HepG2 (cell line): ENCODE results near the gene GALNT8. TPM values are rescaled to one million over a fixed set of nuclear protein-coding genes. Genes with fewer than 3 reads are reported as not detected.

Source experiments
- ATAC-seq: fragments of 200-7000 bp; cut with Tn5 transposase; 3 replicates; pipeline ENCODE4 v1.9.1; 2020; ENCODE audit warnings: mild to moderate bottlenecking, moderate library complexity
- BruUV-seq: library from RNA; stranded (reverse); fragments of 400-500 nt; replicated peaks from 2 replicates; lab custom pipeline; 2021; lab: Mats Ljungman, UMichigan
- CTCF ChIA-PET: fragments of 300-600 bp; formaldehyde crosslinking; extraction: SDS; loops from one replicate; lab custom pipeline; 2021; ENCODE audit warnings: low total read pairs, inconsistent platforms, low intra/inter-chr PET ratio; lab: Yijun Ruan, JAX
- POLR2A ChIA-PET: fragments of 350-600 bp; sonication (Branson Sonifier 250); formaldehyde crosslinking; loops from one replicate; lab custom pipeline; 2020; ENCODE audit warnings: antibody characterized with exemption, inconsistent platforms; lab: Yijun Ruan, JAX
- DNase-seq: peaks from one replicate; pipeline ENCODE4 v3.0.0-alpha.2; 2015; ENCODE audit warnings: low spot score
- FAIRE-seq: peaks from 3 replicates; lab custom pipeline; 2011; peaks lifted over from hg19 to GRCh38; lab: Jason Lieb, UNC
- H2AFZ ChIP-seq: one replicate; pipeline ENCODE4 v1.6.1; 2011; ENCODE audit warnings: low read length, inconsistent platforms
- H3K27ac ChIP-seq: fragments of 300-600 bp; 3 replicates; pipeline ENCODE4 v1.8.0; 2011; ENCODE audit warnings: mixed run types, mild to moderate bottlenecking, mixed read lengths, low read length, inconsistent platforms; ENCODE audit not compliant: insufficient read depth; ENCODE audit errors: extremely low read length
- H3K27me3 ChIP-seq, 2 experiments: fragments of 200-600 bp in 1 of 2; 2 replicates in 1 of 2; 3 replicates in 1 of 2; pipeline versions ENCODE4 v1.6.0 to v1.8.0; 2011; ENCODE audit warnings: low read length in 2 of 2, mild to moderate bottlenecking in 2 of 2, moderate library complexity in 2 of 2, inconsistent platforms in 1 of 2; ENCODE audit not compliant: insufficient read depth in 2 of 2, control insufficient read depth in 1 of 2
- H3K36me3 ChIP-seq, 2 experiments: fragments of 200-600 bp in 1 of 2; replicated peaks in 1 of 2; 2 replicates in 1 of 2; 3 replicates in 1 of 2; pipeline versions ENCODE4 v1.5.1 to v1.8.0; 2011; ENCODE audit warnings: low read length in 2 of 2, inconsistent platforms in 1 of 2; ENCODE audit not compliant: insufficient read depth in 2 of 2, control insufficient read depth in 1 of 2
- H3K4me1 ChIP-seq: 2 replicates; pipeline ENCODE4 v1.5.1; 2012; ENCODE audit warnings: low read length, inconsistent platforms; ENCODE audit not compliant: insufficient read depth
- H3K4me2 ChIP-seq: 2 replicates; pipeline ENCODE4 v1.6.0; 2011; ENCODE audit warnings: low read depth, low read length, inconsistent platforms
- H3K4me3 ChIP-seq, 3 experiments: fragments of 200-600 bp in 1 of 3; sonication (generic), shearing (Covaris generic) in 1 of 3; replicated peaks in 1 of 3; 2 replicates each; pipeline ENCODE4 v1.5.1; 2011 to 2016; ENCODE audit warnings: low read length in 3 of 3, inconsistent platforms in 2 of 3, low read depth in 2 of 3, mild to moderate bottlenecking in 2 of 3, control low read depth in 1 of 3, mixed read lengths in 1 of 3; ENCODE audit not compliant: insufficient read depth in 1 of 3
- H3K79me2 ChIP-seq: one replicate; pipeline ENCODE4 v1.6.1; 2011; ENCODE audit warnings: low read length, inconsistent platforms; ENCODE audit not compliant: insufficient read depth
- H3K9ac ChIP-seq: 2 replicates; pipeline ENCODE4 v1.6.0; 2011; ENCODE audit warnings: mild to moderate bottlenecking, low read depth, low read length, inconsistent platforms; ENCODE audit not compliant: insufficient read depth
- H3K9me3 ChIP-seq: 2 replicates; pipeline ENCODE4 v1.5.1; 2012; ENCODE audit warnings: mild to moderate bottlenecking, low read length
- H4K20me1 ChIP-seq: 2 replicates; pipeline ENCODE4 v1.6.0; 2011; ENCODE audit warnings: inconsistent platforms, mild to moderate bottlenecking, low read length, moderate library complexity; ENCODE audit not compliant: insufficient read depth
- CEBPB ChIP-seq: IDR thresholded peaks from 2 replicates; pipeline ENCODE4 v1.6.1; 2011; ENCODE audit warnings: low read depth, low read length, improper control_type of control experiment, borderline replicate concordance
- FOXA1 ChIP-seq, 2 experiments: fragments of 450-650 bp in 1 of 2; sonication (generic) in 1 of 2; formaldehyde crosslinking in 1 of 2; IDR thresholded peaks; 2 replicates each; pipeline versions ENCODE4 v1.4.0 to v1.6.1; 2016 to 2020; ENCODE audit warnings: missing genetic modification reagents in 1 of 2
- MAFG ChIP-seq: sonication (generic); formaldehyde crosslinking; IDR thresholded peaks from 2 replicates; pipeline ENCODE4 v1.5.1; 2020; ENCODE audit warnings: mild to moderate bottlenecking, missing genetic modification reagents
- RORA ChIP-seq: sonication (generic); formaldehyde crosslinking; IDR thresholded peaks from 2 replicates; pipeline ENCODE4 v1.5.0; 2020; ENCODE audit warnings: mild to moderate bottlenecking, missing genetic modification reagents, moderate library complexity
- TGIF2 ChIP-seq: IDR thresholded peaks from 2 replicates; pipeline ENCODE4 v1.6.1; 2016; ENCODE audit warnings: control low read depth, missing compliant biosample characterization
- TOPORS ChIP-seq: sonication (generic); formaldehyde crosslinking; IDR thresholded peaks from 2 replicates; pipeline ENCODE4 v1.8.0; 2023; ENCODE audit warnings: mild to moderate bottlenecking, missing genetic modification reagents
- YEATS2 ChIP-seq: sonication (generic); formaldehyde crosslinking; IDR thresholded peaks from 2 replicates; pipeline ENCODE4 v1.4.0; 2020; ENCODE audit warnings: missing genetic modification reagents, borderline replicate concordance
- ZBTB4 ChIP-seq: sonication (generic); formaldehyde crosslinking; IDR thresholded peaks from 2 replicates; pipeline ENCODE4 v1.4.0; 2020; ENCODE audit warnings: missing genetic modification reagents, mild to moderate bottlenecking, borderline replicate concordance
- ZNF143 ChIP-seq: sonication (generic); formaldehyde crosslinking; IDR thresholded peaks from 2 replicates; pipeline ENCODE4 v1.4.0; 2020; ENCODE audit warnings: missing genetic modification reagents
- ZNF30 ChIP-seq: sonication (generic); formaldehyde crosslinking; IDR thresholded peaks from 2 replicates; pipeline ENCODE4 v1.5.0; 2020; ENCODE audit warnings: mild to moderate bottlenecking, missing genetic modification reagents
- ZNF326 ChIP-seq: sonication (generic); formaldehyde crosslinking; IDR thresholded peaks from 2 replicates; pipeline ENCODE4 v1.4.0; 2020; ENCODE audit warnings: missing genetic modification reagents, borderline replicate concordance
- ZNF577 ChIP-seq: sonication (generic); formaldehyde crosslinking; IDR thresholded peaks from 2 replicates; pipeline ENCODE4 v1.4.0; 2020; ENCODE audit warnings: mild to moderate bottlenecking, low read depth, missing genetic modification reagents, borderline replicate concordance
- ZNF800 ChIP-seq: sonication (generic); formaldehyde crosslinking; IDR thresholded peaks from 2 replicates; pipeline ENCODE4 v1.4.0; 2020; ENCODE audit warnings: missing genetic modification reagents
- ZSCAN29 ChIP-seq: sonication (generic); formaldehyde crosslinking; conservative IDR thresholded peaks from 2 replicates; pipeline ENCODE4 v1.4.0; 2020; ENCODE audit warnings: mild to moderate bottlenecking, missing genetic modification reagents
- WGBS: methylation state at CpG from one replicate; pipeline ENCODE4 v1.1.6; 2017; ENCODE audit warnings: low lambda C conversion rate; 5-methylcytosine and 5-hydroxymethylcytosine counted together
- in situ Hi-C: cut with HindIII; loops from 2 replicates; pipeline ENCODE4 v1.10.0; 2017; ENCODE audit warnings: low pct_unique_long_range_greater_than_20kb; ENCODE audit not compliant: extremely low pct_ligation_motif_present
- intact Hi-C: fragments of 100-400 bp; cut with micrococcal nuclease; formaldehyde crosslinking; loops from one replicate; pipeline ENCODE4 v1.10.0; 2022; ENCODE audit not compliant: unreplicated experiment
- polyA plus RNA-seq, 8 experiments: library from polyadenylated mRNA; depleted of rRNA in 3 of 8; stranded (reverse) in 7 of 8; unstranded in 1 of 8; fragments of >200 nt; fragmentation: Illumina TruSeq in 4 of 8; extraction: Trizol in 4 of 8; gene quantifications; 2 replicates each; pipeline versions ENCODE4 v1.2.1 to v1.2.3, GENCODE V29; 2011 to 2016; ENCODE audit warnings: low read depth in 4 of 8, missing spikeins in 1 of 8, mixed read lengths in 1 of 8; ENCODE audit not compliant: insufficient read depth in 1 of 8
- total RNA-seq, 5 experiments: library from RNA; depleted of rRNA; stranded (reverse); fragments of >200 nt; fragmentation: Illumina TruSeq; extraction: Trizol; gene quantifications; 2 replicates each; pipeline ENCODE4 v1.2.3, GENCODE V29; 2016; ENCODE audit warnings: low read depth in 1 of 5
- TF ChIP-seq, protein P1 (sequence below): sonication (generic); formaldehyde crosslinking; IDR thresholded peaks from 2 replicates; pipeline ENCODE4 v1.4.0; 2020; ENCODE audit warnings: mild to moderate bottlenecking, missing genetic modification reagents

The GALNT8 gene
- total and polyA plus RNA-seq, 2 of the 13 experiments (the other 11 are each of a cell fraction or from before 2014, with no cell fraction given), result 0.45 TPM; not detected in 1

DNA sequence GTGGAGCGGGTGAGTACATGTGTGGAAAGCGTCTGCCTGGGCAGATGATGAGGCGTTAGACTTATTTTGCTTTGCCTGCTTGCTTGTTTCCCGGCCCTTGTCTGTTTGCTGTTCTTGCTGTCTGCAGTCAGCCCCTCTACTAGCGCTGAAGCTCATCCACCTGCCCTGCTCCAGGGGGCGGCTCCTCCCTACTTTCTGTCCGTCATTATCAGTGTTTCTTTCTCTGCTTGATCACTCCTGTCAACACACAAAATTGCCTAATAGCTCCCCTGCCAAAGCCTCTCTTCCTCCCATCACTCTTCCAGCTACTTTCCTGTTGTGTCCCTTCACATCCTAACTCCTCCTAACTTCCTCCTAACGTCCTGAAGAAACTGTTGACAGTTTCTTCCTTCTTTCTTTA lies 34.9 kb upstream of the GALNT8 start:
- Histone ChIP-seq H3K36me3 (peaks cover 10 to 57% of the 10 kb centered on the region in 2 experiments), H3K79me2 (no peaks in the 10 kb centered on the region)
- BruUV-seq, result no TSS peak

DNA sequence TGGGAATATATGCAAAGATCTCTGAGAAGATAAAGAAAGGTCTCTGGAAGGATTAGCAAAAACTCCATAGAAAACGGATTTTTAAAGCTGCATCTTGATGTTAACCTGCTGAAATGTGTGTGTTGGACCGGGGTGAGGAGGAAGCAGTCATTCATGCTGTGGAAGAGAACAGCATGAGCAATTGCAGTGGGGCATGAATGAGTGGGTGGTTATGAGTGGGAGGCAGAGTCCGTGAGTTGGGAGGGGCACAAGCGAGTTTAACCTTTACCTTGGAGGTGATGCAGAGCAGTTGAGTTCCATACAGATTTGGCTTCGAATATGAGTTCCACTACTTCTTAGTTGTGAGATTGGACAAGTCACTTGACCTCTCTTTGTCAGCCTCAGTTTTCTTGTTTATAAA lies 29.4 kb upstream of the GALNT8 start:
- no peaks in the 10 kb centered on the region for H3K4me1 ChIP-seq
- no peak overlapping the region for H3K27ac ChIP-seq
- no peak overlapping the region for H3K4me3 ChIP-seq
- H3K36me3 ChIP-seq, result peaks cover 3 to 24% of the 10 kb centered on the region in 2 experiments
- ChIA-PET CTCF (no interaction called here), POLR2A (no interaction called here)
- no peaks in the 10 kb centered on the region for H4K20me1 ChIP-seq
- no peaks in the 10 kb centered on the region for H3K9me3 ChIP-seq
- no peaks in the 10 kb centered on the region for H3K79me2 ChIP-seq
- no peak for ATAC-seq
- no TSS peak for BruUV-seq
- WGBS, result 99% methylated on average over 5 of the region's 5 CpGs
- H3K9ac ChIP-seq, result no peak overlapping the region
- H3K27me3 ChIP-seq, result no peaks in the 10 kb centered on the region
- in situ Hi-C loops (no loop called here), intact Hi-C loops (no loop called here)
- no peak for FAIRE-seq
- no peak overlapping the region for H3K4me2 ChIP-seq
- no peak for DNase-seq
- H2AFZ ChIP-seq, result no peak overlapping the region
- TF ChIP-seq ZBTB4, result no peak
- TF ChIP-seq TGIF2 (CRISPR knock-in tag), result no peak
- no peak for TF ChIP-seq FOXA1 (IDR thresholded peaks at IDR 0.05)
- TF ChIP-seq FOXA1 (CRISPR knock-in tag; IDR thresholded peaks at IDR 0.05), result no peak
- no peak for TF ChIP-seq ZNF577 (CRISPR knock-in tag)
- no peak for TF ChIP-seq ZNF143 (CRISPR knock-in tag)
- no peak for TF ChIP-seq ZNF800 (CRISPR knock-in tag)
- no peak for TF ChIP-seq RORA (CRISPR knock-in tag)

More for the DNA sequence above, 34.9 kb upstream of the GALNT8 start:
- ATAC-seq, result no peak
- no peak for DNase-seq
- Histone ChIP-seq H3K9ac (no peak overlapping the region), H3K4me1 (no peaks in the 10 kb centered on the region), H3K9me3 (no peaks in the 10 kb centered on the region), H3K4me2 (no peak overlapping the region), H2AFZ (no peak overlapping the region), H3K27me3 (no peaks in the 10 kb centered on the region), H3K27ac (no peak overlapping the region), H3K4me3 (no peak overlapping the region), H4K20me1 (no peaks in the 10 kb centered on the region)
- POLR2A ChIA-PET, result no interaction called here
- CTCF ChIA-PET, result no interaction called here
- FAIRE-seq, result no peak
- TF ChIP-seq YEATS2 (CRISPR knock-in tag) (no peak), TOPORS (CRISPR knock-in tag) (no peak), ZNF30 (no peak), MAFG (CRISPR knock-in tag) (no peak), ZSCAN29 (no peak), CEBPB (no peak), ZNF326 (CRISPR knock-in tag) (no peak)
- TF ChIP-seq, protein P1, sequence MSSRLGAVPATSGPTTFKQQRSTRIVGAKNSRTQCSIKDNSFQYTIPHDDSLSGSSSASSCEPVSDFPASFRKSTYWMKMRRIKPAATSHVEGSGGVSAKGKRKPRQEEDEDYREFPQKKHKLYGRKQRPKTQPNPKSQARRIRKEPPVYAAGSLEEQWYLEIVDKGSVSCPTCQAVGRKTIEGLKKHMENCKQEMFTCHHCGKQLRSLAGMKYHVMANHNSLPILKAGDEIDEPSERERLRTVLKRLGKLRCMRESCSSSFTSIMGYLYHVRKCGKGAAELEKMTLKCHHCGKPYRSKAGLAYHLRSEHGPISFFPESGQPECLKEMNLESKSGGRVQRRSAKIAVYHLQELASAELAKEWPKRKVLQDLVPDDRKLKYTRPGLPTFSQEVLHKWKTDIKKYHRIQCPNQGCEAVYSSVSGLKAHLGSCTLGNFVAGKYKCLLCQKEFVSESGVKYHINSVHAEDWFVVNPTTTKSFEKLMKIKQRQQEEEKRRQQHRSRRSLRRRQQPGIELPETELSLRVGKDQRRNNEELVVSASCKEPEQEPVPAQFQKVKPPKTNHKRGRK (CRISPR knock-in tag), result no peak
- in situ Hi-C loops, result no loop called here
- 92% methylated on average over 8 of the region's 8 CpGs for WGBS
- intact Hi-C loops, result no loop called here
